ENCODE results near the gene RPLP2. TPM values are rescaled to one million over a fixed set of nuclear protein-coding genes. Genes with fewer than 3 reads are reported as not detected.

The RPLP2 gene
- 1,209 TPM for total RNA-seq

- intact Hi-C loops (cut with DNase I): no loop called here
- DNase-seq (ENCODE audit: low spot score) (peak; percentile 99), ATAC-seq (peak; percentile 96)
These were observed at the start of gene RPLP2 for GRCh38 chr11:809287-810039. RPLP2 (plus strand) TSS chr11:809967; CDS start chr11:810235, 268 bp downstream.

GRCh38 chr11:760236-760635 lies 49.5 kb upstream of the RPLP2 start:
- no peak for DNase-seq (ENCODE audit: low spot score)
- no peak for ATAC-seq
- intact Hi-C loops (cut with DNase I): no loop called here

- intact Hi-C loops (cut with DNase I): no loop called here
- ATAC-seq: no peak
- DNase-seq (ENCODE audit: low spot score): no peak
These were observed 48.1 kb upstream of the RPLP2 start for GRCh38 chr11:761526-762108.

GRCh38 chr11:762421-763072 lies 47.2 kb upstream of the RPLP2 start:
- intact Hi-C loops (cut with DNase I): no loop called here
- DNase-seq (ENCODE audit: low spot score) (peak; percentile 64), ATAC-seq (peak; percentile 25)

- DNase-seq (ENCODE audit: low spot score) (no peak), ATAC-seq (no peak)
- intact Hi-C loops (cut with DNase I): no loop called here
These were observed 46.7 kb upstream of the RPLP2 start for GRCh38 chr11:763073-763463.

- ATAC-seq: no peak
- intact Hi-C loops (cut with DNase I): no loop called here
These were observed 46.0 kb upstream of the RPLP2 start for GRCh38 chr11:763549-764321.

GRCh38 chr11:764322-765024 lies 45.3 kb upstream of the RPLP2 start:
- DNase-seq (ENCODE audit: low spot score) (no peak), ATAC-seq (peak; percentile 9)
- intact Hi-C loops (cut with DNase I): no loop called here

More at GRCh38 chr11:763549-764321, 46.0 kb upstream of the RPLP2 start:
- no peak for DNase-seq (ENCODE audit: low spot score)

- ATAC-seq (peak; percentile 35), DNase-seq (ENCODE audit: low spot score) (peak; percentile 73)
- intact Hi-C loops (cut with DNase I): no loop called here
These were observed 44.6 kb upstream of the RPLP2 start for GRCh38 chr11:765025-765801.

GRCh38 chr11:765802-766091 lies 44.0 kb upstream of the RPLP2 start:
- DNase-seq (ENCODE audit: low spot score): no peak
- ATAC-seq: no peak
- intact Hi-C loops (cut with DNase I): no loop called here

GRCh38 chr11:766106-766935 lies 43.4 kb upstream of the RPLP2 start:
- ATAC-seq: no peak
- intact Hi-C loops (cut with DNase I): no loop called here

GRCh38 chr11:766936-767210 lies 42.9 kb upstream of the RPLP2 start:
- ATAC-seq (no peak), DNase-seq (ENCODE audit: low spot score) (no peak)
- intact Hi-C loops (cut with DNase I): no loop called here

More at GRCh38 chr11:766106-766935, 43.4 kb upstream of the RPLP2 start:
- DNase-seq (ENCODE audit: low spot score): no peak

GRCh38 chr11:767238-767637 lies 42.5 kb upstream of the RPLP2 start:
- intact Hi-C loops (cut with DNase I): no loop called here

GRCh38 chr11:769887-770641 lies 39.7 kb upstream of the RPLP2 start:
- intact Hi-C loops (cut with DNase I): no loop called here
- DNase-seq (ENCODE audit: low spot score) (no peak), ATAC-seq (no peak)

More at GRCh38 chr11:767238-767637, 42.5 kb upstream of the RPLP2 start:
- ATAC-seq (no peak), DNase-seq (ENCODE audit: low spot score) (no peak)

GRCh38 chr11:770642-771616 lies 38.8 kb upstream of the RPLP2 start:
- DNase-seq (ENCODE audit: low spot score) (no peak), ATAC-seq (no peak)
- intact Hi-C loops (cut with DNase I): no loop called here

- intact Hi-C loops (cut with DNase I): no loop called here
- ATAC-seq (no peak), DNase-seq (ENCODE audit: low spot score) (no peak)
These were observed 38.1 kb upstream of the RPLP2 start for GRCh38 chr11:771617-772204.
